HepG2 (cell line): ENCODE data around the gene ARL3. TPM values are rescaled to one million over a fixed set of nuclear protein-coding genes. Genes with fewer than 3 reads are reported as not detected.

Experiments
- ARHGAP35 ChIP-seq: sonication (generic); formaldehyde crosslinking; IDR thresholded peaks from 2 replicates; pipeline ENCODE4 v1.9.0; 2022; ENCODE audit warnings: mild to moderate bottlenecking, inconsistent platforms, moderate library complexity, missing genetic modification reagents, borderline replicate concordance
- GATAD1 ChIP-seq: IDR thresholded peaks from 2 replicates; pipeline ENCODE4 v1.6.1; 2016; ENCODE audit warnings: missing genetic modification reagents, missing compliant biosample characterization
- JDP2 ChIP-seq: sonication (generic); formaldehyde crosslinking; IDR thresholded peaks from 2 replicates; pipeline ENCODE4 v1.8.1; 2022; ENCODE audit warnings: missing genetic modification reagents, borderline replicate concordance
- KAT2B ChIP-seq: fragments of 150-350 bp; IDR thresholded peaks from 2 replicates; pipeline ENCODE4 v1.6.1; 2014; ENCODE audit warnings: low read depth, low read length, borderline replicate concordance
- KDM4B ChIP-seq: sonication (generic); formaldehyde crosslinking; IDR thresholded peaks from 2 replicates; pipeline ENCODE4 v1.4.0; 2020; ENCODE audit warnings: missing genetic modification reagents
- KDM6A ChIP-seq: IDR thresholded peaks from 2 replicates; pipeline ENCODE4 v1.6.1; 2016; ENCODE audit warnings: low read depth
- MEIS2 ChIP-seq: sonication (generic); formaldehyde crosslinking; IDR thresholded peaks from 2 replicates; pipeline ENCODE4 v1.9.0; 2021; ENCODE audit warnings: mild to moderate bottlenecking, missing genetic modification reagents
- MTA3 ChIP-seq: sonication (generic); formaldehyde crosslinking; IDR thresholded peaks from 2 replicates; pipeline ENCODE4 v1.4.0; 2020; ENCODE audit warnings: missing genetic modification reagents
- POLR2A ChIP-seq, 2 experiments: IDR thresholded peaks; 2 replicates each; pipeline ENCODE4 v1.6.1; 2011; ENCODE audit warnings: low read depth in 2 of 2, low read length in 2 of 2, mild to moderate bottlenecking in 1 of 2, moderate library complexity in 1 of 2; ENCODE audit not compliant: insufficient read depth in 1 of 2
- RORA ChIP-seq: sonication (generic); formaldehyde crosslinking; IDR thresholded peaks from 2 replicates; pipeline ENCODE4 v1.5.0; 2020; ENCODE audit warnings: mild to moderate bottlenecking, missing genetic modification reagents, moderate library complexity
- SP5 ChIP-seq: IDR thresholded peaks from 2 replicates; pipeline ENCODE4 v1.6.1; 2016; ENCODE audit warnings: low read depth, borderline replicate concordance
- SRF ChIP-seq: IDR thresholded peaks from 2 replicates; pipeline ENCODE4 v1.6.1; 2011; ENCODE audit warnings: mild to moderate bottlenecking, low read depth, low read length, moderate library complexity
- TCF12 ChIP-seq, 2 experiments: fragments of 450-650 bp in 1 of 2; sonication (generic) in 1 of 2; formaldehyde crosslinking in 1 of 2; IDR thresholded peaks; 2 replicates each; pipeline versions ENCODE4 v1.6.1 to v1.8.0; 2017 to 2022; ENCODE audit warnings: antibody characterized with exemption in 1 of 2, mild to moderate bottlenecking in 1 of 2, missing genetic modification reagents in 1 of 2, moderate library complexity in 1 of 2
- TOE1 ChIP-seq: sonication (generic); formaldehyde crosslinking; IDR thresholded peaks from 2 replicates; pipeline ENCODE4 v1.4.0; 2020; ENCODE audit warnings: mild to moderate bottlenecking, missing genetic modification reagents
- XRCC5 ChIP-seq: fragments of 200-400 bp; formaldehyde crosslinking; optimal IDR thresholded peaks from 2 replicates; pipeline ENCODE3; 2017; ENCODE audit warnings: mild to moderate bottlenecking, low read length
- ZNF720 ChIP-seq: sonication (generic); formaldehyde crosslinking; IDR thresholded peaks from 2 replicates; pipeline ENCODE4 v1.4.0; 2020; ENCODE audit warnings: missing genetic modification reagents
- ZNF75D ChIP-seq: sonication (generic); formaldehyde crosslinking; IDR thresholded peaks from 2 replicates; pipeline ENCODE4 v1.8.1; 2023; ENCODE audit warnings: missing genetic modification reagents, mild to moderate bottlenecking, borderline replicate concordance
- polyA plus RNA-seq, 8 experiments: library from polyadenylated mRNA; depleted of rRNA in 3 of 8; stranded (reverse) in 7 of 8; unstranded in 1 of 8; fragments of >200 nt; fragmentation: Illumina TruSeq in 4 of 8; extraction: Trizol in 4 of 8; gene quantifications; 2 replicates each; pipeline versions ENCODE4 v1.2.1 to v1.2.3, GENCODE V29; 2011 to 2016; ENCODE audit warnings: low read depth in 4 of 8, missing spikeins in 1 of 8, mixed read lengths in 1 of 8; ENCODE audit not compliant: insufficient read depth in 1 of 8
- total RNA-seq, 5 experiments: library from RNA; depleted of rRNA; stranded (reverse); fragments of >200 nt; fragmentation: Illumina TruSeq; extraction: Trizol; gene quantifications; 2 replicates each; pipeline ENCODE4 v1.2.3, GENCODE V29; 2016; ENCODE audit warnings: low read depth in 1 of 5
- TF ChIP-seq, protein P1 (sequence below): sonication (generic); formaldehyde crosslinking; IDR thresholded peaks from 2 replicates; pipeline ENCODE4 v1.8.0; 2022; ENCODE audit warnings: missing genetic modification reagents, mild to moderate bottlenecking, inconsistent platforms, borderline replicate concordance
- TF ChIP-seq, protein P2 (sequence below): sonication (generic); formaldehyde crosslinking; IDR thresholded peaks from 2 replicates; pipeline ENCODE4 v1.4.0; 2020; ENCODE audit warnings: missing genetic modification reagents
- TF ChIP-seq, protein P3 (sequence below): IDR thresholded peaks from 2 replicates; pipeline ENCODE4 v1.6.1; 2016; ENCODE audit warnings: low read depth, borderline replicate concordance

Gene ARL3
- total and polyA plus RNA-seq, 2 of the 13 experiments (the other 11 are each of a cell fraction or from before 2014, with no cell fraction given) = 5.2 to 6.6 TPM

DNA sequence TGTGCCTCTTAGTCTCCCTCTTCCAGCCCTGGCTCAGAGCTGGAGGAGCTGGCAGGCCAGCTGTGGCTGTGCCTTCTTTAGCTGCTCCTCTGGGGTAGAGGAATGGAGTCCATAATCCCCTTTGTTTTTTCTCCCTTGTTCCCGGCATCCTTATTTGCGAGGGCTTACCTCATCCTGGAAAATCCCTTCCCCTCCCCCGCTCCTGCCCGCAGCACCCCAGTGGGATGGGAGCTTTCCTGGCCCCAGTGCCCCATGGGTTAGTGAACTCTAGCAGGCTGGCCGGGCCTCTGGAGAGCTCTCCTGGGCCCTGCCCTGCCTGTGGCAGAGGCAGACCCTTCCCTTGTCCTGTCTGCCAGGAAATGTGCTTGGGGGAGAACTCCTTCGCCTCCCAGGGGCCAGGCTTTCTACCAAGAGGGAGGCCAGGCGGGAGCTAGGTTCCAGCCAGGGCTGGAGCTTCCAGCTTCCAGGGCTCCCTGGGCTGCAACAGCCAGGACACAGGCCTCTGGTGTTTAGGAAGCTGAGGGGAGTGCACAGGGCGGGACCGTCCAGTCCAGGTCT, 86.4 kb downstream of the ARL3 start (continued):
- TF ChIP-seq SP5 (CRISPR knock-in tag) = no peak
- TF ChIP-seq ARHGAP35 (CRISPR knock-in tag) = no peak
- TF ChIP-seq POLR2A (IDR thresholded peaks at IDR 0.05; ENCODE audit: insufficient read depth in 1 of 2, low read depth in 2 of 2, low read length in 2 of 2) = no peak
- TF ChIP-seq, protein P1, sequence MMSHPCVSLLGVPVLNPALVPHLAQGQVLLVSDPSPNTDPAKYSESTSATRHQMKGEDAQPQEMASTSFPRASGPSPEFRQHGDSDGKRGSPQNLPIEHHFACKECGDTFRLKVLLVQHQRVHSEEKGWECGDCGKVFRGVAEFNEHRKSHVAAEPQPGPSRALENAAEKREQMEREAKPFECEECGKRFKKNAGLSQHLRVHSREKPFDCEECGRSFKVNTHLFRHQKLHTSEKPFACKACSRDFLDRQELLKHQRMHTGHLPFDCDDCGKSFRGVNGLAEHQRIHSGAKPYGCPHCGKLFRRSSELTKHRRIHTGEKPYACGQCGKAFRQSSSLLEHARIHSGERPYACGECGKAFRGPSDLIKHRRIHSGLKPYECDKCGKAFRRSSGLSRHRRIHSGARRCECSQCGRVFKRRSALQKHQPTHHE (CRISPR knock-in tag) = no peak
- no peak for TF ChIP-seq KDM4B (CRISPR knock-in tag)
- TF ChIP-seq ZNF75D (CRISPR knock-in tag) = no peak
- TF ChIP-seq ZNF720 (CRISPR knock-in tag) = no peak
- no peak for TF ChIP-seq MEIS2 (CRISPR knock-in tag)
- TF ChIP-seq RORA (CRISPR knock-in tag) = no peak
- TF ChIP-seq TOE1 = no peak
- TF ChIP-seq, protein P2, sequence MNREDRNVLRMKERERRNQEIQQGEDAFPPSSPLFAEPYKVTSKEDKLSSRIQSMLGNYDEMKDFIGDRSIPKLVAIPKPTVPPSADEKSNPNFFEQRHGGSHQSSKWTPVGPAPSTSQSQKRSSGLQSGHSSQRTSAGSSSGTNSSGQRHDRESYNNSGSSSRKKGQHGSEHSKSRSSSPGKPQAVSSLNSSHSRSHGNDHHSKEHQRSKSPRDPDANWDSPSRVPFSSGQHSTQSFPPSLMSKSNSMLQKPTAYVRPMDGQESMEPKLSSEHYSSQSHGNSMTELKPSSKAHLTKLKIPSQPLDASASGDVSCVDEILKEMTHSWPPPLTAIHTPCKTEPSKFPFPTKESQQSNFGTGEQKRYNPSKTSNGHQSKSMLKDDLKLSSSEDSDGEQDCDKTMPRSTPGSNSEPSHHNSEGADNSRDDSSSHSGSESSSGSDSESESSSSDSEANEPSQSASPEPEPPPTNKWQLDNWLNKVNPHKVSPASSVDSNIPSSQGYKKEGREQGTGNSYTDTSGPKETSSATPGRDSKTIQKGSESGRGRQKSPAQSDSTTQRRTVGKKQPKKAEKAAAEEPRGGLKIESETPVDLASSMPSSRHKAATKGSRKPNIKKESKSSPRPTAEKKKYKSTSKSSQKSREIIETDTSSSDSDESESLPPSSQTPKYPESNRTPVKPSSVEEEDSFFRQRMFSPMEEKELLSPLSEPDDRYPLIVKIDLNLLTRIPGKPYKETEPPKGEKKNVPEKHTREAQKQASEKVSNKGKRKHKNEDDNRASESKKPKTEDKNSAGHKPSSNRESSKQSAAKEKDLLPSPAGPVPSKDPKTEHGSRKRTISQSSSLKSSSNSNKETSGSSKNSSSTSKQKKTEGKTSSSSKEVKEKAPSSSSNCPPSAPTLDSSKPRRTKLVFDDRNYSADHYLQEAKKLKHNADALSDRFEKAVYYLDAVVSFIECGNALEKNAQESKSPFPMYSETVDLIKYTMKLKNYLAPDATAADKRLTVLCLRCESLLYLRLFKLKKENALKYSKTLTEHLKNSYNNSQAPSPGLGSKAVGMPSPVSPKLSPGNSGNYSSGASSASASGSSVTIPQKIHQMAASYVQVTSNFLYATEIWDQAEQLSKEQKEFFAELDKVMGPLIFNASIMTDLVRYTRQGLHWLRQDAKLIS = no peak
- TF ChIP-seq GATAD1 = no peak
- TF ChIP-seq SRF = no peak
- TF ChIP-seq XRCC5 = no peak
- TF ChIP-seq KAT2B = no peak
- TF ChIP-seq, protein P3, sequence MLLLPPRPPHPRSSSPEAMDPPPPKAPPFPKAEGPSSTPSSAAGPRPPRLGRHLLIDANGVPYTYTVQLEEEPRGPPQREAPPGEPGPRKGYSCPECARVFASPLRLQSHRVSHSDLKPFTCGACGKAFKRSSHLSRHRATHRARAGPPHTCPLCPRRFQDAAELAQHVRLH (CRISPR knock-in tag) = no peak
- TF ChIP-seq TCF12 (IDR thresholded peaks at IDR 0.05) = no peak
- no peak for TF ChIP-seq TCF12 (CRISPR knock-in tag; IDR thresholded peaks at IDR 0.05)
- no peak for TF ChIP-seq KDM6A
- TF ChIP-seq JDP2 = no peak
- TF ChIP-seq MTA3 (CRISPR knock-in tag) = no peak
